Heart right ventricle (tissue), 16 donors: ENCODE results near the gene MARF1. TPM values are rescaled to one million over a fixed set of nuclear protein-coding genes. Genes with fewer than 3 reads are reported as not detected.

ENCODE experiments used
- ATAC-seq, 8 donors: fragments of 200-7000 bp; cut with Tn5 transposase; one replicate each; pipeline ENCODE4 v1.9.1; 2020; ENCODE audit warnings: mild to moderate bottlenecking in 8 of 8, moderate library complexity in 8 of 8, moderate number of reproducible peaks in 1 of 8
- DNase-seq, 2 donors: peaks; one replicate each; pipeline ENCODE4 v3.0.0-alpha.2; 2020
- H3K27ac ChIP-seq, 10 donors: fragments of 200-600 bp; sonication (generic) in 2 of 10; one replicate each; pipeline versions ENCODE4 v1.5.0 to v1.8.0; 2020 to 2022; ENCODE audit warnings: mild to moderate bottlenecking in 3 of 10
- H3K27me3 ChIP-seq, 7 donors: fragments of 200-600 bp; one replicate each; pipeline ENCODE4 v1.8.0; 2021 to 2022; ENCODE audit warnings: mild to moderate bottlenecking in 2 of 7
- H3K36me3 ChIP-seq, 9 donors: fragments of 200-600 bp; sonication (generic) in 1 of 9; one replicate each; pipeline versions ENCODE4 v1.5.0 to v1.8.0; 2020 to 2022; ENCODE audit warnings: mild to moderate bottlenecking in 2 of 9
- H3K4me1 ChIP-seq, 9 donors: fragments of 200-600 bp; sonication (generic) in 1 of 9; one replicate each; pipeline versions ENCODE4 v1.5.0 to v1.8.0; 2020 to 2022; ENCODE audit warnings: mild to moderate bottlenecking in 4 of 9
- H3K4me3 ChIP-seq, 10 donors: fragments of 200-600 bp; sonication (generic) in 2 of 10; one replicate each; pipeline versions ENCODE4 v1.5.0 to v1.8.0; 2020 to 2022; ENCODE audit warnings: mild to moderate bottlenecking in 7 of 10, moderate library complexity in 2 of 10
- H3K9me3 ChIP-seq, 11 donors: fragments of 200-600 bp in 10 of 11; sonication (generic) in 2 of 11; one replicate each; pipeline versions ENCODE4 v1.5.0 to v1.8.0; 2013 to 2022; ENCODE audit warnings: mild to moderate bottlenecking in 2 of 11, control low read depth in 1 of 11, moderate library complexity in 1 of 11
- CTCF ChIP-seq, 9 donors: fragments of 200-600 bp; sonication (generic) in 2 of 9; IDR thresholded peaks; one replicate each; pipeline versions ENCODE4 v1.5.0 to v1.8.0; 2021 to 2022; ENCODE audit warnings: antibody characterized with exemption in 9 of 9, mild to moderate bottlenecking in 5 of 9, moderate library complexity in 1 of 9
- WGBS, 2 donors: extraction: QIAGEN DNeasy Blood & Tissue Kit; methylation state at CpG; one replicate each; pipeline ENCODE4 v1.1.7; 2013; ENCODE audit warnings: inconsistent platforms in 1 of 2; 5-methylcytosine and 5-hydroxymethylcytosine counted together
- intact Hi-C, 10 donors: fragments of 100-400 bp; cut with DNase I; formaldehyde crosslinking; loops; one replicate each; pipeline versions ENCODE4 v1.11.1 to v1.14.2; 2022
- polyA plus RNA-seq, 2 donors: library from polyadenylated mRNA; stranded (reverse); fragments of 200-250 nt; gene quantifications; one replicate each; pipeline ENCODE4 v1.2.3, GENCODE V29; 2013
- total RNA-seq, 10 donors: library from RNA; stranded (reverse); fragmentation: NEBNext Ultra II Directional in 3 of 10; extraction: Animal tissue kit (Norgen Biotek cat#: 25700) in 3 of 10; gene quantifications; one replicate each; pipeline versions ENCODE4 v1.2.1 to v1.2.4, GENCODE V29; 2021 to 2023
- donor health status: Arrhythmogenic right ventricular cardiomyopathy.
- donor health status: ischemic (EF 13 %, LVEDD 7.1; RV severe dilation, severe dysfunction).
- donor health status: healthy with polysubstance abuse.
- donor health status: DM: no; HTN: yes; CAD: no.
- donor health status: DM: no; HTN: no; CAD: no.
- donor health status: ischemic (EF 25% LVEDD 6.9; RV normal size, moderate dysfunction).
- donor health status: ischemic (EF 25% LVEDD 5.7; RV mildly dilated, moderate dysfunction).
- donor health status: healthy.
- donor health status: DM: yes; HTN: yes; CAD: no.
- donor health status: Ischemic cardiomyopathy.
- donor health status: ischemic (EF 35%, LVEDD 5.7; RV mildly dilated, moderate dysfunction).
- donor health status: nonischemic (EF 11% LVEDD 7.7; RV severe dilation, severe dysfunction).
- donor health status: DM: yes; HTN: yes; CAD: no.
- donor health status: PGD.
- donor health status: ischemic (EF 29% LVEDD 5.4; RV normal size, mild dysfunction).
- donor health status: nonischemic (EF 23%, LVEDD 6.1; RV moderate dilation, normal function).

MARF1 gene
- total and polyA plus RNA-seq, 12 donors, result 9.6 to 59.1 (median 42.7) TPM

- WGBS, 2 donors, result 80 to 87% methylated on average over 9 of the region's 9 CpGs
- intact Hi-C loops, result loop anchor here in 1 of 10 donors (10.0 kb wide), 1 partner anchor 103 kb away; no protein-coding TSS in a partner anchor
- Histone ChIP-seq H3K9me3 (no peaks in the 10 kb centered on the region), H3K4me1 (peaks cover 0 to 7% (median 0%) of the 10 kb centered on the region in 9 donors), H3K27ac (no peak overlapping the region), H3K4me3 (no peak overlapping the region), H3K36me3 (peaks cover 3 to 100% (median 76%) of the 10 kb centered on the region in 9 donors), H3K27me3 (no peaks in the 10 kb centered on the region)
- no peak for DNase-seq
- no peak for ATAC-seq
- TF ChIP-seq CTCF (IDR thresholded peaks at IDR 0.05), result no peak
Observed at GRCh38 chr16:15601212-15601879, 41.6 kb downstream of the MARF1 start.

GRCh38 chr16:15599303-15600070 is 43.5 kb downstream of the MARF1 start:
- H3K9me3 ChIP-seq, result no peaks in the 10 kb centered on the region
- peaks cover 3 to 100% (median 84%) of the 10 kb centered on the region in 9 donors for H3K36me3 ChIP-seq
- no peak for ATAC-seq
- no peak for TF ChIP-seq CTCF (IDR thresholded peaks at IDR 0.05)
- peaks cover 0 to 10% (median 0%) of the 10 kb centered on the region in 9 donors for H3K4me1 ChIP-seq
- WGBS, 2 donors, result 92 to 93% methylated on average over 21 of the region's 21 CpGs
- no peak for DNase-seq
- intact Hi-C loops, result loop anchor here in 1 of 10 donors (10.0 kb wide), 1 partner anchor 105 kb away; no protein-coding TSS in a partner anchor
- no peak overlapping the region for H3K27ac ChIP-seq
- H3K4me3 ChIP-seq, result no peak overlapping the region
- H3K27me3 ChIP-seq, result no peaks in the 10 kb centered on the region

GRCh38 chr16:15598648-15599190 is 44.2 kb downstream of the MARF1 start:
- Histone ChIP-seq H3K36me3 (peaks cover 3 to 100% (median 76%) of the 10 kb centered on the region in 9 donors), H3K27ac (no peak overlapping the region), H3K27me3 (no peaks in the 10 kb centered on the region), H3K4me1 (peaks cover 0 to 10% (median 0%) of the 10 kb centered on the region in 9 donors), H3K4me3 (no peak overlapping the region), H3K9me3 (no peaks in the 10 kb centered on the region)
- 94 to 95% methylated on average over 17 of the region's 17 CpGs for WGBS, 2 donors
- intact Hi-C loops, result no loop called here
- no peak for DNase-seq
- TF ChIP-seq CTCF (IDR thresholded peaks at IDR 0.05), result no peak
- ATAC-seq, result no peak

- ATAC-seq, result peak in 3 of 8 donors; percentile 16 to 56 (median 34)
- 95% methylated on average over 15 of the region's 15 CpGs for WGBS, 2 donors
- peaks cover 0 to 15% (median 0%) of the 10 kb centered on the region in 9 donors for H3K4me1 ChIP-seq
- TF ChIP-seq CTCF (IDR thresholded peaks at IDR 0.05), result no peak
- H3K27me3 ChIP-seq, result no peaks in the 10 kb centered on the region
- no peaks in the 10 kb centered on the region for H3K9me3 ChIP-seq
- DNase-seq, result no peak
- H3K36me3 ChIP-seq, result peaks cover 3 to 100% (median 70%) of the 10 kb centered on the region in 9 donors
- intact Hi-C loops, result no loop called here
- H3K27ac ChIP-seq, result no peak overlapping the region
- H3K4me3 ChIP-seq, result no peak overlapping the region
Observed at GRCh38 chr16:15597822-15598647, 44.9 kb downstream of the MARF1 start.
